ENCODE results near the gene ZPBP2.

ZPBP2 gene

DNA sequence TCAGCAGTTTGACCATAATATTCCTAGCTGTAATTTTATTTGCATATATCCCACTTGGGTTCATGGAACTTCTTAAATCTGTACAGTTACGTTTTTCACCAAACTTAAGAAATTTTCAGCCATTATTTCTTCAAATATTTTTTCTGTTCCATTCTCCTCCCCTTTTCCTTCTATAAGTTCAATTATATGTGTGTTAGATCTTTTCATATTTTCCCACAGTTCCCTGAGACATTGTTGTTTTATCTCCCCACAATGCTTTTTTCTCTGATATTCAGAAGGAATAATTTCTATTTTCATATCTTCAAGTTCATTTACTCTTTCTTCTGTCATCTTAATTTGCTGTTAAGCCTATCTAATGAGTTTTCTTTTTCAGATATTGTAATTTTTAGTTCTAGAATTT, 29.9 kb upstream of the ZPBP2 start:
- Histone ChIP-seq H3K4me2 (ENCODE audit: insufficient read depth, low read length, poor library complexity, severe bottlenecking) (no peak overlapping the region), H2AFZ (ENCODE audit: low read length) (no peak overlapping the region), H3K23ac (ENCODE audit: low read depth, low read length, poor library complexity) (no peak overlapping the region), H3K27ac (replicated peaks; ENCODE audit: low read length) (no peak overlapping the region), H2BK12ac (ENCODE audit: low read length) (no peak overlapping the region), H3K14ac (ENCODE audit: low read length) (no peak overlapping the region), H3K79me1 (ENCODE audit: low read depth, low read length) (peaks cover 4% of the 10 kb centered on the region), H2BK15ac (ENCODE audit: low read length) (no peak overlapping the region), H2BK120ac (ENCODE audit: low read depth, low read length) (no peak overlapping the region), H3K27me3 (ENCODE audit: control insufficient read depth in 3 of 3, insufficient read depth in 3 of 3, low read depth in 1 of 3, low read length in 3 of 3) (peaks cover 0 to 4% (median 2%) of the 10 kb centered on the region in 3 experiments), H3K9ac (ENCODE audit: low read depth, low read length, poor library complexity) (no peak overlapping the region), H3K4me3 (ENCODE audit: low read length in 2 of 2) (no peak overlapping the region), H3K9me3 (replicated peaks in 1 of 2; ENCODE audit: control insufficient read depth in 2 of 2, insufficient read depth in 1 of 2, low read depth in 1 of 2, low read length in 2 of 2) (peaks cover 0 to 5% of the 10 kb centered on the region in 2 donors), H3K36me3 (replicated peaks in 1 of 2; ENCODE audit: control insufficient read depth in 2 of 2, insufficient read depth in 2 of 2, low read length in 2 of 2) (no peaks in the 10 kb centered on the region), H2BK5ac (ENCODE audit: low read length) (no peak overlapping the region), H2AK5ac (ENCODE audit: low read depth, low read length) (no peak overlapping the region), H3K4me1 (ENCODE audit: control insufficient read depth in 2 of 2, insufficient read depth in 1 of 2, low read depth in 1 of 2, low read length in 2 of 2) (no peaks in the 10 kb centered on the region), H3K4ac (ENCODE audit: low read length) (no peak overlapping the region), H4K91ac (ENCODE audit: low read depth, low read length, poor library complexity) (no peak overlapping the region), H3K18ac (ENCODE audit: low read length) (no peak overlapping the region), H4K8ac (ENCODE audit: low read depth, low read length) (no peak overlapping the region)
- DNase-seq (ENCODE audit: low spot score), result no peak
- WGBS, 2 donors (ENCODE audit: extremely low coverage in 2 of 2, insufficient read length in 2 of 2, insufficient replicate concordance in 1 of 2), result no CpG with 5 or more reads among the region's 1 CpG

DNA sequence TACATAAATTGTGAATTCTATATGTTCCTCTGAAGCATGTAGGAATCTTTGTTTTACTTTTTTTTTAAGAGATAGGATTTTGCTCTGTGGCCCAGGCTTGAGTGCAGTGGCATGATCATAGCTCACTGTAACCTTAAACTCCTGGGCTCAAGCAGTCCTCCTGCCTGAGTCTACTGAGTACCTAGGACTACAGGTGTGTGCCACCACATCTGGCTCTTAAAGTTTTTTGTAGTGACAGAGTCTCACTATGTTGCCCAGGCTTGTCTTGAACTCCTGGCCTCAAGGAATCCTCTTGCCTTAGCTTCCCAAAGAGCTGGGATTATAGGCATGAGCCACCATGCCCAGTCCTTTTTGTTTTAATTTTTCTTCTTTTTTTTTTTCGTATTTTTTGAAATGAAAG, 29.2 kb upstream of the ZPBP2 start:
- H2BK5ac ChIP-seq (ENCODE audit: low read length), result no peak overlapping the region
- no peaks in the 10 kb centered on the region for H3K36me3 ChIP-seq (replicated peaks in 1 of 2; ENCODE audit: control insufficient read depth in 2 of 2, insufficient read depth in 2 of 2, low read length in 2 of 2)
- no peak overlapping the region for H3K27ac ChIP-seq (replicated peaks; ENCODE audit: low read length)
- DNase-seq (ENCODE audit: low spot score), result no peak
- H3K9ac ChIP-seq (ENCODE audit: low read depth, low read length, poor library complexity), result no peak overlapping the region
- no peak overlapping the region for H2BK15ac ChIP-seq (ENCODE audit: low read length)
- H3K14ac ChIP-seq (ENCODE audit: low read length), result no peak overlapping the region
- peaks cover 0 to 4% (median 2%) of the 10 kb centered on the region in 3 experiments for H3K27me3 ChIP-seq (ENCODE audit: control insufficient read depth in 3 of 3, insufficient read depth in 3 of 3, low read depth in 1 of 3, low read length in 3 of 3)
- peaks cover 4% of the 10 kb centered on the region for H3K79me1 ChIP-seq (ENCODE audit: low read depth, low read length)
- H3K9me3 ChIP-seq (replicated peaks in 1 of 2; ENCODE audit: control insufficient read depth in 2 of 2, insufficient read depth in 1 of 2, low read depth in 1 of 2, low read length in 2 of 2), result peaks cover 0 to 5% of the 10 kb centered on the region in 2 donors
- H3K4me3 ChIP-seq (ENCODE audit: low read length in 2 of 2), result no peak overlapping the region
- no peak overlapping the region for H2AFZ ChIP-seq (ENCODE audit: low read length)
- no peak overlapping the region for H3K4me2 ChIP-seq (ENCODE audit: insufficient read depth, low read length, poor library complexity, severe bottlenecking)
- H3K18ac ChIP-seq (ENCODE audit: low read length), result no peak overlapping the region
- no peaks in the 10 kb centered on the region for H3K4me1 ChIP-seq (ENCODE audit: control insufficient read depth in 2 of 2, insufficient read depth in 1 of 2, low read depth in 1 of 2, low read length in 2 of 2)
- no CpG with 5 or more reads among the region's 1 CpG for WGBS, 2 donors (ENCODE audit: extremely low coverage in 2 of 2, insufficient read length in 2 of 2, insufficient replicate concordance in 1 of 2)
- H2BK12ac ChIP-seq (ENCODE audit: low read length), result no peak overlapping the region
- H4K8ac ChIP-seq (ENCODE audit: low read depth, low read length), result no peak overlapping the region
- no peak overlapping the region for H3K4ac ChIP-seq (ENCODE audit: low read length)
- no peak overlapping the region for H2AK5ac ChIP-seq (ENCODE audit: low read depth, low read length)
- H4K91ac ChIP-seq (ENCODE audit: low read depth, low read length, poor library complexity), result no peak overlapping the region
- H3K23ac ChIP-seq (ENCODE audit: low read depth, low read length, poor library complexity), result no peak overlapping the region
- no peak overlapping the region for H2BK120ac ChIP-seq (ENCODE audit: low read depth, low read length)

DNA sequence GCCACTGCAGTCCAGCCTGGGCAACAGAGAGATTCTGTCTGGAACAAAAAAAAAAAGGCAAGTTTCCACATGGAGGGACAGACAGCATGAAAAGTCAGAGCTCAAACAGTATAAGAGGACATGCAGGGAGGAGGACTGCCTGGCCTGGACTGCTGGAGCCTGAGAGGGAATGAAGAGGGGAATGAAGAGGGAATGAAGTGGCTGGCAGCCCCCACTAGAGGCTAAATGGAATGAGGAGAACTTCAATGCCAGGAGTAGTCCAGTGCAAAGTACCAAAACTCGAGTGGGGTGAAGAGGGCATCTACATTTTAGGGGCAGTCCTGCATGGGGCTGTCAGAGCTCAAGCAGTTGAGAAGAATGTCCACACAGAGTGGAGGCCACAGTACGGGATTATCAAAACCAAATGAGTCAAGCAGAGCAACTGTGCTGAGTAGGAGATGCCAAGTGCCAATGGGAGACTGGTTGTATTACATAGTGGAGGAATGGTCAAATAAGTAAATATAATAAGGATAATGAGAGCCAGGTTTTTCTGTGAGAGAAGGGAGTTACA, 26.8 kb upstream of the ZPBP2 start:
- Histone ChIP-seq H3K9me3 (replicated peaks in 1 of 2; ENCODE audit: control insufficient read depth in 2 of 2, insufficient read depth in 1 of 2, low read depth in 1 of 2, low read length in 2 of 2) (no peaks in the 10 kb centered on the region), H4K8ac (ENCODE audit: low read depth, low read length) (no peak overlapping the region), H2BK120ac (ENCODE audit: low read depth, low read length) (no peak overlapping the region), H3K9ac (ENCODE audit: low read depth, low read length, poor library complexity) (no peak overlapping the region), H3K36me3 (replicated peaks in 1 of 2; ENCODE audit: control insufficient read depth in 2 of 2, insufficient read depth in 2 of 2, low read length in 2 of 2) (no peaks in the 10 kb centered on the region), H3K4me2 (ENCODE audit: insufficient read depth, low read length, poor library complexity, severe bottlenecking) (no peak overlapping the region), H2AFZ (ENCODE audit: low read length) (no peak overlapping the region), H4K91ac (ENCODE audit: low read depth, low read length, poor library complexity) (no peak overlapping the region), H3K27me3 (ENCODE audit: control insufficient read depth in 3 of 3, insufficient read depth in 3 of 3, low read depth in 1 of 3, low read length in 3 of 3) (peaks cover 0 to 25% (median 0%) of the 10 kb centered on the region in 3 experiments), H3K14ac (ENCODE audit: low read length) (no peak overlapping the region), H3K4me1 (ENCODE audit: control insufficient read depth in 2 of 2, insufficient read depth in 1 of 2, low read depth in 1 of 2, low read length in 2 of 2) (no peaks in the 10 kb centered on the region), H2BK12ac (ENCODE audit: low read length) (no peak overlapping the region), H2AK5ac (ENCODE audit: low read depth, low read length) (no peak overlapping the region), H3K4me3 (ENCODE audit: low read length in 2 of 2) (no peak overlapping the region), H2BK5ac (ENCODE audit: low read length) (no peak overlapping the region), H3K27ac (replicated peaks; ENCODE audit: low read length) (no peak overlapping the region), H3K23ac (ENCODE audit: low read depth, low read length, poor library complexity) (no peak overlapping the region), H3K79me1 (ENCODE audit: low read depth, low read length) (peaks cover 2% of the 10 kb centered on the region), H3K4ac (ENCODE audit: low read length) (no peak overlapping the region), H2BK15ac (ENCODE audit: low read length) (no peak overlapping the region), H3K18ac (ENCODE audit: low read length) (no peak overlapping the region)
- no CpG with 5 or more reads among the region's 2 CpGs for WGBS, 2 donors (ENCODE audit: extremely low coverage in 2 of 2, insufficient read length in 2 of 2, insufficient replicate concordance in 1 of 2)
- no peak for DNase-seq (ENCODE audit: low spot score)

DNA sequence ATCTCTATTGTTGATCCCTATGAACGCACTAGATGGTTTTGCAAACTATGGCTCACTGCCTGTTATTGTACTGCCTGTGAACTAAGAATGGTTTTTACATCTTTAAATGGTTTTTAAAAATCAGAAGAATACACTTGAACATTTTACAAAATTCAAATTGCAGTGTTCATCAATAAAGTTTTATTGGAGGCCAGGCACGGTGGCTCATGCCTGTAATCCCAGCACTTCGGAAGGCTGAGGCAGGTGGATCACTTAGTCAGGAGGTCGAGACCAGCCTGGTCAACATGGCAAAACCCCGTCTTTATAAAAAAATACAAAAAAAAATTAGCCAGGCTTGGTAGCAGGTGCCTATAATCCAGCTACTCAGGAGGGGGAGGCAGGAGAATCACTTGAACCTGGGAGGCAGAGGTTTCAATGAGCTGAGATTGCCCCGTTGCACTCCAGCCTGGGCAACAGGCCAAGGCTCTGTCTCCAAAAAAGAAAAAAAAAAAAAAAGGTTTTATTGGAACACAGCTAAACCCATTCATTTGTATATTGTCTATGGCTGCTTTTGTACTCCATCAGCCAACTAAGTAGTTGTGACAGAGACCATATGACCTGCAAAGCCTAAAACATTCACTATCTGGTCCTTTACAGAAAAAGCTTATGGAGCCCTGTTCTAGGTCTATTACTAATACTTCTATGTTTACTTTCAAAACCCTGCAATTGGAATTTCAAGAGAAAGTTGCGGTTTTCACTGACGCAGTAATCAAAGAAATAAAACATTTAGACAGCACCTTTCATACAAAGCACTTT, 22.8 kb upstream of the ZPBP2 start:
- H3K36me3 ChIP-seq (replicated peaks in 1 of 2; ENCODE audit: control insufficient read depth in 2 of 2, insufficient read depth in 2 of 2, low read length in 2 of 2), result no peaks in the 10 kb centered on the region
- H4K91ac ChIP-seq (ENCODE audit: low read depth, low read length, poor library complexity), result no peak overlapping the region
- no peak overlapping the region for H3K23ac ChIP-seq (ENCODE audit: low read depth, low read length, poor library complexity)
- no peak overlapping the region for H2AFZ ChIP-seq (ENCODE audit: low read length)
- H2BK15ac ChIP-seq (ENCODE audit: low read length), result no peak overlapping the region
- H4K8ac ChIP-seq (ENCODE audit: low read depth, low read length), result no peak overlapping the region
- WGBS, 2 donors (ENCODE audit: extremely low coverage in 2 of 2, insufficient read length in 2 of 2, insufficient replicate concordance in 1 of 2), result no CpG with 5 or more reads among the region's 8 CpGs
- no peak overlapping the region for H2AK5ac ChIP-seq (ENCODE audit: low read depth, low read length)
- no peak overlapping the region for H2BK12ac ChIP-seq (ENCODE audit: low read length)
- peaks cover 0 to 45% (median 0%) of the 10 kb centered on the region in 3 experiments for H3K27me3 ChIP-seq (ENCODE audit: control insufficient read depth in 3 of 3, insufficient read depth in 3 of 3, low read depth in 1 of 3, low read length in 3 of 3)
- no peak overlapping the region for H3K9ac ChIP-seq (ENCODE audit: low read depth, low read length, poor library complexity)
- H3K18ac ChIP-seq (ENCODE audit: low read length), result no peak overlapping the region
- no peak overlapping the region for H2BK120ac ChIP-seq (ENCODE audit: low read depth, low read length)
- no peak overlapping the region for H2BK5ac ChIP-seq (ENCODE audit: low read length)
- H3K27ac ChIP-seq (replicated peaks; ENCODE audit: low read length), result no peak overlapping the region
- H3K79me1 ChIP-seq (ENCODE audit: low read depth, low read length), result peaks cover 1% of the 10 kb centered on the region
- H3K14ac ChIP-seq (ENCODE audit: low read length), result no peak overlapping the region
- no peak overlapping the region for H3K4ac ChIP-seq (ENCODE audit: low read length)
- no peaks in the 10 kb centered on the region for H3K4me1 ChIP-seq (ENCODE audit: control insufficient read depth in 2 of 2, insufficient read depth in 1 of 2, low read depth in 1 of 2, low read length in 2 of 2)
- no peak for DNase-seq (ENCODE audit: low spot score)
- no peaks in the 10 kb centered on the region for H3K9me3 ChIP-seq (replicated peaks in 1 of 2; ENCODE audit: control insufficient read depth in 2 of 2, insufficient read depth in 1 of 2, low read depth in 1 of 2, low read length in 2 of 2)
- H3K4me2 ChIP-seq (ENCODE audit: insufficient read depth, low read length, poor library complexity, severe bottlenecking), result no peak overlapping the region
- no peak overlapping the region for H3K4me3 ChIP-seq (ENCODE audit: low read length in 2 of 2)

Measured in neuronal stem cell (in vitro differentiated cells).